ENCODE data around the gene PRR19.
A peak's percentile ranks its signal among the peaks of the same experiment; 100 is the strongest.
"Not testable (repeated sequence)": the region's sequence is repeated elsewhere in the genome, so short reads cannot be mapped to it uniquely, and the experiment has no call there.

Gene PRR19

DNA sequence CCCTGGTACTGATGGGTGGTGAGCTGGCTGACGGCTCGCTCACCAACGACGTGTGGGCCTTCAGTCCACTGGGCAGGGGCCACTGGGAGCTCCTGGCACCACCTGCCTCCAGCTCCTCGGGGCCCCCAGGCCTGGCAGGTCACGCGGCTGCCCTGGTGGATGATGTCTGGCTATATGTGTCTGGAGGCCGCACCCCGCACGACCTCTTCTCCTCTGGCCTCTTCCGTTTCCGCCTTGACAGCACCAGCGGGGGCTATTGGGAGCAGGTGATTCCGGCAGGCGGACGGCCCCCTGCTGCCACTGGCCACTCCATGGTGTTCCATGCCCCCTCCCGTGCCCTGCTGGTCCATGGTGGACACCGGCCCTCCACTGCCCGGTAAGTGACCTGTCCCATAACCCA is 34.0 kb downstream of the PRR19 start:
- TF ChIP-seq, protein P1, sequence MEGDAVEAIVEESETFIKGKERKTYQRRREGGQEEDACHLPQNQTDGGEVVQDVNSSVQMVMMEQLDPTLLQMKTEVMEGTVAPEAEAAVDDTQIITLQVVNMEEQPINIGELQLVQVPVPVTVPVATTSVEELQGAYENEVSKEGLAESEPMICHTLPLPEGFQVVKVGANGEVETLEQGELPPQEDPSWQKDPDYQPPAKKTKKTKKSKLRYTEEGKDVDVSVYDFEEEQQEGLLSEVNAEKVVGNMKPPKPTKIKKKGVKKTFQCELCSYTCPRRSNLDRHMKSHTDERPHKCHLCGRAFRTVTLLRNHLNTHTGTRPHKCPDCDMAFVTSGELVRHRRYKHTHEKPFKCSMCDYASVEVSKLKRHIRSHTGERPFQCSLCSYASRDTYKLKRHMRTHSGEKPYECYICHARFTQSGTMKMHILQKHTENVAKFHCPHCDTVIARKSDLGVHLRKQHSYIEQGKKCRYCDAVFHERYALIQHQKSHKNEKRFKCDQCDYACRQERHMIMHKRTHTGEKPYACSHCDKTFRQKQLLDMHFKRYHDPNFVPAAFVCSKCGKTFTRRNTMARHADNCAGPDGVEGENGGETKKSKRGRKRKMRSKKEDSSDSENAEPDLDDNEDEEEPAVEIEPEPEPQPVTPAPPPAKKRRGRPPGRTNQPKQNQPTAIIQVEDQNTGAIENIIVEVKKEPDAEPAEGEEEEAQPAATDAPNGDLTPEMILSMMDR (IDR thresholded peaks at IDR 0.05; ENCODE audit: poor library complexity, severe bottlenecking): no peak
- peaks cover 8% of the 10 kb centered on the region for H3K36me3 ChIP-seq (ENCODE audit: low read depth)
- H3K27me3 ChIP-seq (ENCODE audit: insufficient read depth, poor library complexity, severe bottlenecking): no peaks in the 10 kb centered on the region
- no peak for ATAC-seq (ENCODE audit: low read depth)
- no peaks in the 10 kb centered on the region for H3K4me1 ChIP-seq (ENCODE audit: insufficient read depth, poor library complexity, severe bottlenecking)
- no peaks in the 10 kb centered on the region for H3K9me3 ChIP-seq (ENCODE audit: severe bottlenecking)
- no peak overlapping the region for H3K4me3 ChIP-seq (ENCODE audit: severe bottlenecking)
- DNase-seq (ENCODE audit: low spot score): peak; percentile 54
- H3K27ac ChIP-seq (ENCODE audit: poor library complexity, severe bottlenecking): no peak overlapping the region

DNA sequence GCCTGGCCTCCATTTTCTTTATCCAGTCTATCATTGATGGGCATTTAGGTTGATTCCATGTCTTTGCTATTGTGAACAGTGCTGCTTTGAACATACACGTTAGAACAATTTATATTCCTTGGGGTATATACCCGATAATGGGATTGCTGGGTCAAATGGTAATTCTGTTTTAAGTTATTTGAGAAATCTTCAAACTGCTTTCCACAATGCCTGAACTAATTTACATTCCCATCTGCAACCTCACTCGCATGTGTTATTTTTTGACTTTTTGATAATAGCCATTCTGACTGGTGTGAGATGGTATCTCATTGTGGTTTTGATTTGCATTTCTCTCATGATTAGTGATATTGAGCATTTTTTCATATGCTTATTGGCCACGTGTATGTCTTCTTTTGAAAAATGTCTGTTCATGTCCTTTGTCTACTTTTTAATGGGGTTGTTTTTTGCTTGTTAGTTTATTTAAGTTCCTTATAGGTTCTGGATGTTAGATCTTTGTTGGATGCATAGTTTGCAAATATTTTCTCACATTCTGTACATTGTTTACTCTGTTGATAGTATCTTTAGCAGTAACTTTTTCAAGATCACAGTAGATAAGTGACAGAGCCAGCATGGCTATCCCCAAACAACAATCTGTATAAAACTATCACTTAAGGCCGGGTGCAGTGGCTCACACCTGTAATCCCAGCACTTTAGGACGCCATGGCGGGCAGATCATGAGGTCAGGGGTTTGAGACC is 37.4 kb downstream of the PRR19 start:
- not testable (repeated sequence) for H3K36me3 ChIP-seq (ENCODE audit: low read depth); H3K9me3 ChIP-seq (ENCODE audit: severe bottlenecking); H3K27ac ChIP-seq (ENCODE audit: poor library complexity, severe bottlenecking); H3K4me3 ChIP-seq (ENCODE audit: severe bottlenecking); DNase-seq (ENCODE audit: low spot score); H3K27me3 ChIP-seq (ENCODE audit: insufficient read depth, poor library complexity, severe bottlenecking); H3K4me1 ChIP-seq (ENCODE audit: insufficient read depth, poor library complexity, severe bottlenecking); ATAC-seq (ENCODE audit: low read depth)

- H3K4me3 ChIP-seq (ENCODE audit: severe bottlenecking); DNase-seq (ENCODE audit: low spot score); ATAC-seq (ENCODE audit: low read depth); H3K36me3 ChIP-seq (ENCODE audit: low read depth); H3K9me3 ChIP-seq (ENCODE audit: severe bottlenecking); H3K27me3 ChIP-seq (ENCODE audit: insufficient read depth, poor library complexity, severe bottlenecking); H3K27ac ChIP-seq (ENCODE audit: poor library complexity, severe bottlenecking); H3K4me1 ChIP-seq (ENCODE audit: insufficient read depth, poor library complexity, severe bottlenecking): not testable (repeated sequence)
These were observed 38.0 kb downstream of the PRR19 start for GRCh38 chr19:42339922-42340321.

DNA sequence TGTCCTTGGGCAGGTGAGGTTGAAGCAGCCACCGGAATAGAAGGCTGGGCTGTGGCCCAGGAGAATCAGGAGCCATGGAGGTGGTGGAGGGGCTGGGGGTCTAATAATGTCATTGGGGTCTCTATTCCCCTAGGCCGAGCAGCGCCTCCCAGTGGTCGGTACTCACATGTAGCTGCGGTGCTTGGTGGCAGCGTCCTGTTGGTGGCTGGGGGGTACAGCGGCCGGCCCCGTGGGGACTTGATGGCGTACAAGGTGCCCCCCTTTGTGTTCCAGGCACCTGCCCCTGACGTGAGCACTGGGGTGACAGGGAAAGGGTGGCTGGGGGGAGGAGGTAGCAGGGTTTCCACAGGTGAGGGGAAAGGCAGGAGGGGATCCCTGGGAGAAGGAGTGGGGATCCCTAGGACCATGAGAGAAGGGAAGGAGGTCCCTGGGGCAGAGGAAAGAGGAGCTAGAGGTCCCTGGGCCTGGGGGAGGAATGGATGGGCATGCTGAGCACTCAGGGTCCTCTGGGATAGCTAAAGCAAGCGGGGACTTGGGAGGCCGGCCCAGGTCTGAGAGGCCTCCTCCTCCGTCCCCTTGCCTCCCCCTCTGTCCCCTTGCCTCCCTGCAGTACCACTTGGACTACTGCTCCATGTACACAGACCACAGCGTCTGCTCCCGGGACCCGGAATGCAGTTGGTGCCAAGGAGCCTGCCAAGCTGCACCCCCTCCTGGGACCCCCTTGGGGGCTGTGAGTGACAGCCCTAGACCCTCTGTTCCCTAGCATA is 41.6 kb downstream of the PRR19 start:
- DNase-seq (ENCODE audit: low spot score) (no peak), ATAC-seq (ENCODE audit: low read depth) (no peak)
- Histone ChIP-seq H3K4me3 (ENCODE audit: severe bottlenecking) (no peak overlapping the region), H3K36me3 (ENCODE audit: low read depth) (peaks cover 8% of the 10 kb centered on the region), H3K4me1 (ENCODE audit: insufficient read depth, poor library complexity, severe bottlenecking) (no peaks in the 10 kb centered on the region), H3K27ac (ENCODE audit: poor library complexity, severe bottlenecking) (no peak overlapping the region), H3K9me3 (ENCODE audit: severe bottlenecking) (no peaks in the 10 kb centered on the region), H3K27me3 (ENCODE audit: insufficient read depth, poor library complexity, severe bottlenecking) (no peaks in the 10 kb centered on the region)
- TF ChIP-seq, protein P1 (IDR thresholded peaks at IDR 0.05; ENCODE audit: poor library complexity, severe bottlenecking): no peak

DNA sequence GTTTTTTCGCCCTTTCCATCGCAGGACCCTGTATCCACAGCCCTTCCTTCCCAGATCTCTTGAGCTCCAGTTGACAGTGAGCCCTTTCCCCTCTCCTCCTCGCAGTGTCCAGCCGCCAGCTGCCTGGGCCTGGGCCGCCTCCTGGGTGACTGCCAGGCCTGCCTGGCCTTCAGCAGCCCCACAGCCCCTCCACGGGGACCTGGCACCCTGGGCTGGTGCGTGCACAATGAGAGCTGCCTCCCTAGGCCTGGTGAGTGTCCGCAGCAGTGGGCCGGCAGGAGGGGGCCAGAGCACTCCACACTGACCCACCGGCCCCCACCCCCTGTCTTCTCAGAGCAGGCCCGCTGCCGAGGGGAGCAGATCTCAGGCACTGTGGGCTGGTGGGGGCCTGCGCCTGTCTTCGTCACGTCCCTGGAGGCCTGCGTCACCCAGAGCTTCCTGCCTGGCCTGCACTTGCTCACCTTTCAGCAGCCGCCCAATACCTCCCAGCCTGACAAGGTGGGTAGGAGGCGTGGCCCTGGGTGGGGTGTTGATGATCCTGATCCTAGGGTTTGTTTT is 42.5 kb downstream of the PRR19 start:
- H3K27ac ChIP-seq (ENCODE audit: poor library complexity, severe bottlenecking): no peak overlapping the region
- TF ChIP-seq, protein P1 (IDR thresholded peaks at IDR 0.05; ENCODE audit: poor library complexity, severe bottlenecking): no peak
- no peaks in the 10 kb centered on the region for H3K27me3 ChIP-seq (ENCODE audit: insufficient read depth, poor library complexity, severe bottlenecking)
- no peak for ATAC-seq (ENCODE audit: low read depth)
- DNase-seq (ENCODE audit: low spot score): no peak
- H3K4me3 ChIP-seq (ENCODE audit: severe bottlenecking): no peak overlapping the region
- peaks cover 7% of the 10 kb centered on the region for H3K36me3 ChIP-seq (ENCODE audit: low read depth)
- H3K9me3 ChIP-seq (ENCODE audit: severe bottlenecking): no peaks in the 10 kb centered on the region
- no peaks in the 10 kb centered on the region for H3K4me1 ChIP-seq (ENCODE audit: insufficient read depth, poor library complexity, severe bottlenecking)

Measured in RWPE2 (cell line).